GM21717 (cell line): Measurements from ENCODE around the gene MED27.

ENCODE experiments used
- ATAC-seq: cut with Tn5 transposase; IDR thresholded peaks from one replicate; pipeline ENCODE4 v1.9.1; 2021; ENCODE audit warnings: mild to moderate bottlenecking, moderate library complexity; ENCODE audit not compliant: unreplicated experiment

MED27 gene

GRCh38 chr9:131887680-131888079 lies 192.0 kb downstream of the MED27 start:
- ATAC-seq, result no peak

GRCh38 chr9:131886826-131887225 lies 192.8 kb downstream of the MED27 start:
- no peak for ATAC-seq

- ATAC-seq, result no peak
These were observed 194.5 kb downstream of the MED27 start for GRCh38 chr9:131885144-131885609.

DNA sequence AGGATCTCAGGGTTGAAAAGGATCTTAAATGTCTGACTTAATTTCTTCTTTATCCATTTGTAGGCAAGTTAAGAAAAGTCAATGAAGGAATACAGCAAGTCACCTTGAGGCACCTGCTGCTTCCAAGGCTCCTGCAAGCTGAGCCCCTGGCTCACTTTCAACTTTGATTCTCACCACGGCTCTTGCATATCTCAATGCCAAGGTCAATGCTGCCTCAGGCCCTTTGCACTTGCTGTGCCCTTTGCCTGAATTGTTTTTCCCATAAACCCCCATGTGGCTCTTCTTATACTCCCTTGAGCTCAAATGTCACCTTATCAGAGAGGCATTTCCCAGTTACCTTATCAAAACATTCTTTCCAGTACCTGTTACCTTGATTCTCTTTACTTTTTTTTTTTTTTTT lies 195.4 kb downstream of the MED27 start:
- no peak for ATAC-seq

GRCh38 chr9:131880833-131881583 lies 198.7 kb downstream of the MED27 start:
- no peak for ATAC-seq

GRCh38 chr9:131879911-131880290 lies 199.8 kb downstream of the MED27 start:
- no peak for ATAC-seq

GRCh38 chr9:131879181-131879910 lies 200.3 kb downstream of the MED27 start:
- no peak for ATAC-seq

DNA sequence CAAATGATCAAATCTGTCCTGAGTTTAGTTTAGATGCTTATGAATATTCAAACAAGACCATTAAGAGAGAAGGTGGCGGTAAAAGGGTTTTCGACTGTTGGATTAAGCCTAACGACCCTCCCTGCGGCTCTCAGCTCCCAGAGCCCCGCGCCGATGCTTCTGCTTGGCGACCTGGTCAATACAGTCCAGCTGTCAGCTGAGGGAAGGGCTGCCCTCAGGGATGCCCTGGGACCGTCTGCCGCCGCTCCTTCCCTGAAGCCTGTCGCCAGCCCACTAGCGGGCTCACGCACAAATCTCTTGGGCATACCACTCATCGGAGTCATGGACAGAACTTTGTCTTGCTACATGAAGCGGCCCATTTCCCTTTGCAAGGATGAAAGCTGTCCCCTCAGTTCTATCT lies 203.2 kb downstream of the MED27 start:
- ATAC-seq, result no peak

DNA sequence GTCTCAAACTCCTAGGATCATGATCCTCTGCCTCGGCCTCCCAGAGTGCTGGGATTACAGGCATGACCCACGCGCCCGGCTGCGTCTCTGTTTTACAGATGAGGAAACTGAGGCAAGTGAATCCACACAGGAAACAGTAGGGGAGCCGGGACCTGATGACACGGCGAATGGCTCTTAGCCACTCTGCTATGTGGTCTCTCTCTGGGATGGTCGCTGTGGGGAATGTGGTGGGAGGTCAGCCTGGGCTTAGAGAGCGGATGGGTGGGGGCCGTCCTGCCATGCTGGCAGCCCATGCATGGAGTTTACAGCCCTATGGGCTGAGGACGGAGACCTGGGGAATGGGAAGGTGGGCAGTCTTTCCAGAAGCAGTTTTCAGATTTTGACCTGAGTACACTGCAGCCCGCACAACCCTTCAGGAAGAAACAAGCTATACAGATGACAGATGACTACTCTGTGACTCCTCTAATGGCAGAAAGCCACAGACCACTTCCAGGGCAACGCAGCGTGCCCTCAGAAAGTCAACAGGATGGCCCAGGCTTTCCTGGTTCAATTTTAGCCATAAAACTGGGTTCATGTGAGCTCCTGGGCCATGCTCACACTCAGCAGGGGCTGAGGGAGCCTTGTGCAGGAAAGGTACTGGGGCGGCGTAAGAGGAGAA lies 203.7 kb downstream of the MED27 start:
- ATAC-seq, result no peak

DNA sequence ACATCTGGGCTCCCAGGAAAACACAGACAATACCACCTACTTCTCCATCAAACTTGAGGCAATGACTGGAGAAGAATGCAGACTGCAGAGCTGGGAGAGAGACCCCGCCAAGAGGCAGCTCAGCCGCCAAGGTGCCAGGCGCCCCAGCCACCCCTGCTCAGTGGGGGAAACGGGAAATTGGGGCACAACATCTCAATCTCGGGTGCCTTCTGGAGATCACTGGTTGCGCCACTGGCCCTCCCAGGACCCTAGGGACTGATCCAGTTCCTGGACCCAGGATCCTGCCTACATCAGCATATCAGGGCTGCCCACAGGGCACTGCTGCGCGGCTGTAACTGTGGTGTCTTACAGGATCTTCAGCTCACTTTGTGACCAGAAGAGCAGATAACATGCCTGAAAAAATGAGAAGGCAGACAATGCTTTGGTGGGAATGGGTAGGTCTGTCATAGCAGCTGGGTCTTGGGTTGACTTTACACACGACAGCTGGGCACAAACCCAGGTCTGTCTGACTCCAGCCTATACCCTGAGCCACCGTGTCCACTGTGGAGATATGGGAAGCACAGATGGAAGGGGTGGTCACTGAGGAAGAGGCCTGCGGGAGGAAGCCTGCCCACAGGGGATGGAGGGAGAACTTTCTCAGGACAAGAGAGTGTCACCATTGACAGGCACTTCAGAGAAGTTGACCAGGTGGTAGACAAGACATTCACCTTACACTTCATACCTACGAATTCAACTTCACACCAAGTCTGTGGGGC lies 204.6 kb downstream of the MED27 start:
- no peak for ATAC-seq

DNA sequence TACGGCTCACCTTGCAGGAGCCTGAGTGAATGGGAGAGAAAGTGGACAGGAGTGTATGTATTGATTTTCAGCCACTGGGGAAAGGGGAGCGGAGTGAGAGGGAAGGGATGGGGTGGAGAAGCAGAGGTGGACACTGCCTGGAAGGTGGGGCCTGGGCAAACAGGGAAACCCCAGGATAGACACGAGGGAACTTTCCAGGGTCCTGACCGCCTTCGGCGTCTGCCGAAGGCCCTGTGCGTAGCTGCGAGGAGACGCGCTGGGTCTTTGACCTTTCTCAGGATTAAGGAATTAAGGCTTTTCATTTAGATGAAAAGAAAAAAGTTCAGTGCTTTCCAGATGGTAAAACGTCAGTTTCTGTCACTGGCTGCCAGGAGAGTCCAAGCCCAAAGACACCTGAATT lies 205.2 kb downstream of the MED27 start:
- no peak for ATAC-seq

- ATAC-seq, result no peak
These were observed 205.7 kb downstream of the MED27 start for GRCh38 chr9:131873891-131874440.

GRCh38 chr9:131873335-131873734 lies 206.3 kb downstream of the MED27 start:
- ATAC-seq, result no peak

GRCh38 chr9:131872702-131873101 lies 207.0 kb downstream of the MED27 start:
- no peak for ATAC-seq

- no peak for ATAC-seq
These were observed 207.7 kb downstream of the MED27 start for GRCh38 chr9:131872006-131872405.

- ATAC-seq, result no peak
These were observed 209.5 kb downstream of the MED27 start for GRCh38 chr9:131870156-131870555.

DNA sequence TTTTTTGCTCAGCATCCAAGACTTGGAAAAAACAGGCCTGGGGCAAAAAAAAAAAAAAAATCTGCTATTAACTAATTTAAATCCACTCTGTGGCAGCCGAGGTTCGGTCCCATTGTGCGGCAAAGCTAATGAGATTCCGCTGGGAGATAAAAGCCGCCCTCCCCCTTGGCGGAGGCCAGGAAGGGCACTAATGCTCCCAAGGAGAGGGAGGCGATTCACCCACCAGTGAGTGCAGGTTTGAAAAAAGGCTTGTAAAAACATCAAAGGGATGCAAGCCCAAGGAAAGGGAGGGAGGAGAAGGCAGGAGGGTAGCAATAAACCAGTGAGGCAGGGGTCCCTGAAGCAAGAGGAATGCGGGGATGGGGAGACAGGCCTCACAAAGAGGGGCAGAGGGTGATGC lies 210.3 kb downstream of the MED27 start:
- ATAC-seq, result no peak

GRCh38 chr9:131868766-131869165 lies 210.9 kb downstream of the MED27 start:
- no peak for ATAC-seq

GRCh38 chr9:131867611-131868192 lies 212.0 kb downstream of the MED27 start:
- ATAC-seq, result no peak

- no peak for ATAC-seq
These were observed 214.0 kb downstream of the MED27 start for GRCh38 chr9:131865446-131866195.
